K562 (cell line): Measurements from ENCODE around the gene AGRN. TPM values are rescaled to one million over a fixed set of nuclear protein-coding genes. Genes with fewer than 3 reads are reported as not detected.

Experiments
- ATAC-seq: fragments of 200-7000 bp; cut with Tn5 transposase; 3 replicates; pipeline ENCODE4 v1.9.1; 2020; ENCODE audit warnings: moderate library complexity
- BruUV-seq: library from RNA; stranded (reverse); fragments of 400-500 nt; replicated peaks from 2 replicates; lab custom pipeline; 2021; lab: Mats Ljungman, UMichigan
- CTCF ChIA-PET: fragments of 300-600 bp; formaldehyde crosslinking; extraction: SDS; loops from one replicate; lab custom pipeline; 2021; ENCODE audit warnings: low intra/inter-chr PET ratio; lab: Yijun Ruan, JAX
- POLR2A ChIA-PET: fragments of 300-600, 350-650 bp; sonication (Branson Sonifier 250); formaldehyde crosslinking; extraction: SDS; loops from one replicate; lab custom pipeline; 2021; ENCODE audit warnings: antibody characterized with exemption, inconsistent platforms; lab: Yijun Ruan, JAX
- DNase-seq, 4 experiments: peaks; one replicate each; pipeline versions ENCODE4 v3.0.0 to v3.0.0-alpha.2; 2011 to 2018; ENCODE audit warnings: low spot score in 3 of 4, mixed read lengths in 3 of 4; ENCODE audit errors: extremely low read depth in 1 of 4
- FAIRE-seq: peaks from 2 replicates; lab custom pipeline; 2011; peaks lifted over from hg19 to GRCh38; lab: Jason Lieb, UNC
- H2AFZ ChIP-seq: 2 replicates; pipeline ENCODE4 v1.6.0; 2011; ENCODE audit warnings: low read depth, low read length, control low read depth, inconsistent platforms
- H3K27ac ChIP-seq: fragments of 200-600 bp; 3 replicates; pipeline ENCODE4 v1.8.0; 2011; ENCODE audit warnings: low read depth, mild to moderate bottlenecking, control low read depth, inconsistent platforms, low read length, moderate library complexity, mixed read lengths; ENCODE audit errors: extremely low read depth
- H3K27me3 ChIP-seq, 2 experiments: fragments of 300-600 bp in 1 of 2; 2 replicates in 1 of 2; 3 replicates in 1 of 2; pipeline versions ENCODE4 v1.6.0 to v1.8.0; 2011; ENCODE audit warnings: inconsistent platforms in 2 of 2, low read length in 2 of 2, mild to moderate bottlenecking in 1 of 2, mixed read lengths in 1 of 2, moderate library complexity in 1 of 2; ENCODE audit not compliant: control insufficient read depth in 2 of 2, insufficient read depth in 2 of 2
- H3K36me3 ChIP-seq: fragments of 300-600 bp; 3 replicates; pipeline ENCODE4 v1.8.0; 2011; ENCODE audit warnings: mild to moderate bottlenecking, low read length, inconsistent platforms; ENCODE audit not compliant: control insufficient read depth, insufficient read depth
- H3K4me1 ChIP-seq, 2 experiments: fragments of 200-600 bp in 1 of 2; replicated peaks in 1 of 2; 2 replicates in 1 of 2; 3 replicates in 1 of 2; pipeline versions ENCODE4 v1.5.1 to v1.8.0; 2011; ENCODE audit warnings: inconsistent platforms in 2 of 2, low read length in 2 of 2, mild to moderate bottlenecking in 1 of 2, mixed read lengths in 1 of 2, moderate library complexity in 1 of 2; ENCODE audit not compliant: control insufficient read depth in 2 of 2, insufficient read depth in 2 of 2
- H3K4me2 ChIP-seq: 2 replicates; pipeline ENCODE4 v1.6.1; 2011; ENCODE audit warnings: low read length, control low read depth, inconsistent platforms, mixed read lengths; ENCODE audit not compliant: insufficient read depth
- H3K4me3 ChIP-seq: fragments of 200-600 bp; sonication (generic), shearing (Covaris generic); 2 replicates; pipeline ENCODE4 v1.5.1; 2016; ENCODE audit warnings: control low read depth, inconsistent platforms
- H3K79me2 ChIP-seq: fragments of 200-600 bp; 3 replicates; pipeline ENCODE4 v1.8.0; 2011; ENCODE audit warnings: low read length, inconsistent platforms; ENCODE audit not compliant: control insufficient read depth, insufficient read depth
- H3K9ac ChIP-seq, 2 experiments: 2 replicates each; pipeline versions ENCODE4 v1.6.0 to v1.6.1; 2011; ENCODE audit warnings: low read depth in 2 of 2, low read length in 2 of 2, control low read depth in 1 of 2, inconsistent platforms in 1 of 2, mild to moderate bottlenecking in 1 of 2, mixed read lengths in 1 of 2; ENCODE audit not compliant: insufficient read depth in 1 of 2
- H3K9me1 ChIP-seq: one replicate; pipeline ENCODE4 v1.6.0; 2011; ENCODE audit warnings: inconsistent platforms, mild to moderate bottlenecking, low read length, moderate library complexity; ENCODE audit not compliant: control insufficient read depth, insufficient read depth
- H3K9me3 ChIP-seq: replicated peaks from 2 replicates; pipeline ENCODE4 v1.5.1; 2011; ENCODE audit warnings: low read depth, low read length, inconsistent platforms; ENCODE audit not compliant: control insufficient read depth, insufficient read depth
- H4K20me1 ChIP-seq: replicated peaks from 2 replicates; pipeline ENCODE4 v1.6.1; 2011; ENCODE audit warnings: low read length, inconsistent platforms, mixed read lengths; ENCODE audit not compliant: control insufficient read depth, insufficient read depth
- ATF1 ChIP-seq, 2 experiments: fragments of 450-650 bp in 1 of 2; IDR thresholded peaks; 2 replicates each; pipeline ENCODE4 v1.6.1; 2016; ENCODE audit warnings: missing compliant biosample characterization in 1 of 2, missing genetic modification characterization in 1 of 2
- CBX3 ChIP-seq, 2 experiments: IDR thresholded peaks; 1 replicate in 1 of 2; 2 replicates in 1 of 2; pipeline ENCODE4 v1.6.1; 2012; ENCODE audit warnings: inconsistent platforms in 2 of 2, low read length in 2 of 2, borderline replicate concordance in 1 of 2, control low read depth in 1 of 2
- CC2D1A ChIP-seq: fragments of 450-650 bp; IDR thresholded peaks from 2 replicates; pipeline ENCODE4 v1.6.1; 2017; ENCODE audit warnings: mild to moderate bottlenecking
- CREB1 ChIP-seq, 2 experiments: sonication (generic) in 1 of 2; formaldehyde crosslinking in 1 of 2; IDR thresholded peaks; 2 replicates each; pipeline versions ENCODE4 v1.6.1 to v1.8.0; 2012 to 2022; ENCODE audit warnings: inconsistent platforms in 1 of 2, mild to moderate bottlenecking in 1 of 2, missing genetic modification reagents in 1 of 2, moderate library complexity in 1 of 2
- ETV6 ChIP-seq, 3 experiments: fragments of 150-350 bp in 1 of 3; sonication (generic) in 1 of 3; formaldehyde crosslinking in 1 of 3; IDR thresholded peaks; 2 replicates each; pipeline versions ENCODE4 v1.6.1 to v1.8.0; 2014 to 2022; ENCODE audit warnings: borderline replicate concordance in 2 of 3, low read depth in 2 of 3, antibody characterized with exemption in 1 of 3, low read length in 1 of 3, mild to moderate bottlenecking in 1 of 3, missing genetic modification reagents in 1 of 3
- GABPA ChIP-seq: fragments of 200-800 bp; sonication (Bioruptor generic); conservative IDR thresholded peaks from 2 replicates; pipeline ENCODE4 v1.6.1; 2016; ENCODE audit warnings: low read depth, missing genetic modification characterization, missing compliant biosample characterization
- HINFP ChIP-seq: fragments of 450-650 bp; conservative IDR thresholded peaks from 2 replicates; pipeline ENCODE4 v1.6.1; 2016; ENCODE audit warnings: missing genetic modification characterization, low read depth, mild to moderate bottlenecking, control low read depth, missing compliant biosample characterization
- KDM4B ChIP-seq, 2 experiments: fragments of 450-650 bp in 1 of 2; sonication (generic) in 1 of 2; IDR thresholded peaks; 2 replicates each; pipeline ENCODE4 v1.6.1; 2016 to 2017; ENCODE audit warnings: borderline replicate concordance in 2 of 2, antibody characterized with exemption in 1 of 2, low read depth in 1 of 2, mild to moderate bottlenecking in 1 of 2
- KLF13 ChIP-seq: fragments of 450-650 bp; IDR thresholded peaks from 2 replicates; pipeline ENCODE4 v1.6.1; 2016; ENCODE audit warnings: missing genetic modification characterization, low read depth, mild to moderate bottlenecking, missing compliant biosample characterization, moderate library complexity, borderline replicate concordance
- PKNOX1 ChIP-seq: fragments of 450-650 bp; IDR thresholded peaks from 2 replicates; pipeline ENCODE4 v1.6.1; 2016
- SMARCA5 ChIP-seq: fragments of 450-650 bp; IDR thresholded peaks from 2 replicates; pipeline ENCODE4 v1.6.1; 2016
- ZBTB33 ChIP-seq: sonication (generic); formaldehyde crosslinking; IDR thresholded peaks from 2 replicates; pipeline ENCODE4 v1.8.1; 2023; ENCODE audit warnings: mild to moderate bottlenecking, missing genetic modification reagents
- ZBTB7A ChIP-seq: IDR thresholded peaks from 2 replicates; pipeline ENCODE4 v1.6.1; 2011; ENCODE audit warnings: low read depth, mild to moderate bottlenecking, low read length, moderate library complexity, borderline replicate concordance; ENCODE audit not compliant: control insufficient read depth
- WGBS: fragments of 100-300 bp; shearing (Covaris generic); methylation state at CpG from one replicate; pipeline ENCODE4 v1.1.6; 2016; ENCODE audit warnings: low coverage, mixed read lengths; ENCODE audit not compliant: insufficient coverage; ENCODE audit errors: missing lambda C conversion rate; 5-methylcytosine and 5-hydroxymethylcytosine counted together
- in situ Hi-C: fragments of 300-500 bp; cut with MboI; formaldehyde crosslinking; loops from 4 replicates; pipeline ENCODE4 v1.15.0; 2018; ENCODE audit warnings: inconsistent platforms, mixed read lengths
- intact Hi-C: fragments of 100-400 bp; cut with micrococcal nuclease; formaldehyde crosslinking; loops from 2 replicates; pipeline ENCODE4 v1.14.2; 2022
- polyA plus RNA-seq, 8 experiments: library from polyadenylated mRNA; depleted of rRNA in 4 of 8; stranded (reverse) in 5 of 8; unstranded in 3 of 8; fragments of >200 nt; fragmentation: Nextera tagmentation in 2 of 8; fragmentation: Illumina TruSeq in 1 of 8; extraction: Ambion mirVana in 2 of 8; extraction: Trizol in 1 of 8; gene quantifications; 2 replicates each; pipeline versions ENCODE4 v1.2.1 to v1.2.3, GENCODE V29; 2011 to 2014; ENCODE audit warnings: inconsistent platforms in 1 of 8, missing spikeins in 1 of 8
- total RNA-seq, 7 experiments: library from RNA; depleted of rRNA in 6 of 7; stranded (reverse); fragments of >200 nt in 6 of 7; fragmentation: Illumina TruSeq in 2 of 7; extraction: Trizol in 2 of 7; gene quantifications; 2 replicates each; pipeline versions ENCODE4 v1.2.1 to v1.2.3, GENCODE V29; 2011 to 2021; ENCODE audit warnings: low replicate concordance in 1 of 7

AGRN gene
- total and polyA plus RNA-seq, 9 of the 15 experiments (the other 6 are each of a cell fraction or from before 2014, with no cell fraction given): 0.04 to 111 (median 18.1) TPM

- POLR2A ChIA-PET: interaction anchor here (1.0 to 1.5 kb wide), 5 partner anchors 12 to 380 kb away, joined by 3 to 4 read pairs (median 3); partner anchors contain the start of gene CCNL2
- CTCF ChIA-PET: interaction anchor here (0.6 kb wide), 2 partner anchors 14 to 115 kb away, joined by 3 to 4 read pairs; no protein-coding TSS in a partner anchor
- Histone ChIP-seq H4K20me1 (peaks cover 11% of the 10 kb centered on the region), H3K4me1 (peaks cover 27 to 68% of the 10 kb centered on the region in 2 experiments), H3K4me2 (peak overlapping the region; percentile 52), H3K9ac (peak overlapping the region; percentile 53 to 81; a peak in 3 of 4 replicates), H3K4me3 (peak overlapping the region; percentile 55), H3K36me3 (peaks cover 29% of the 10 kb centered on the region; the same call in 1 of the 3 replicates), H3K27me3 (no peaks in the 10 kb centered on the region), H2AFZ (peak overlapping the region; percentile 85), H3K79me2 (peaks cover 37% of the 10 kb centered on the region), H3K27ac (peak overlapping the region; percentile 84; the same call in 2 of the 3 replicates), H3K9me1 (peaks cover 9% of the 10 kb centered on the region), H3K9me3 (no peaks in the 10 kb centered on the region)
- intact Hi-C loops (no loop called here), in situ Hi-C loops (no loop called here)
- WGBS: 6% methylated on average over 29 of the region's 91 CpGs
- FAIRE-seq (peak; percentile 51), ATAC-seq (peak; percentile 82), DNase-seq (peak; percentile 88 to 98 (median 98))
- no TSS peak for BruUV-seq
- peak; percentile 97 for TF ChIP-seq ZBTB7A
- peak; percentile 89 for TF ChIP-seq GABPA
- peak; percentile 25; the same call in 1 of the 2 replicates for TF ChIP-seq PKNOX1
- TF ChIP-seq CC2D1A: peak; percentile 90; the same call in 1 of the 2 replicates
- peak in 1 of 2 experiments; percentile 64; a peak in 1 of 3 replicates for TF ChIP-seq CBX3 (IDR thresholded peaks at IDR 0.05; ENCODE audit: borderline replicate concordance in 1 of 2, low read length in 2 of 2)
- no peak for TF ChIP-seq ZBTB33 (CRISPR knock-in tag)
- 0 out of 4 replicates have a peak, but pooled peaks of 1 of the 2 experiments have one; percentile 20 for TF ChIP-seq KDM4B (IDR thresholded peaks at IDR 0.05; ENCODE audit: borderline replicate concordance in 2 of 2, low read depth in 1 of 2)
- TF ChIP-seq KLF13 (tag): peak; percentile 88; the same call in 1 of the 2 replicates
- no peak for TF ChIP-seq ATF1 (CRISPR knock-in tag; IDR thresholded peaks at IDR 0.05)
- peak; percentile 31; the same call in 1 of the 2 replicates for TF ChIP-seq ATF1 (tag; IDR thresholded peaks at IDR 0.05)
- TF ChIP-seq SMARCA5: 0 out of 2 replicates have a peak, but pooled peaks have one; percentile 21
- peak; percentile 90 for TF ChIP-seq HINFP (tag)
- no peak for TF ChIP-seq ETV6 (IDR thresholded peaks at IDR 0.05; ENCODE audit: borderline replicate concordance in 1 of 2, low read depth in 2 of 2, low read length in 1 of 2)
- TF ChIP-seq ETV6 (CRISPR knock-in tag; IDR thresholded peaks at IDR 0.05; ENCODE audit: borderline replicate concordance): no peak
- peak; percentile 9; the same call in 1 of the 2 replicates for TF ChIP-seq CREB1 (IDR thresholded peaks at IDR 0.05)
- no peak for TF ChIP-seq CREB1 (CRISPR knock-in tag; IDR thresholded peaks at IDR 0.05)
These were observed 559 bp upstream of the AGRN start for GRCh38 chr1:1019122-1019999.
